EH (cell line): Measurements from ENCODE around the gene SLC24A3.

Experiments used
- DNase-seq: peaks from one replicate; pipeline ENCODE4 v3.0.0-alpha.2; 2015; ENCODE audit warnings: low read depth

SLC24A3 gene

GRCh38 chr20:19302714-19303113 is 90.3 kb downstream of the SLC24A3 start:
- no peak for DNase-seq

- DNase-seq: no peak
These were observed 91.9 kb downstream of the SLC24A3 start for GRCh38 chr20:19304389-19304788.

GRCh38 chr20:19304886-19305415 is 92.5 kb downstream of the SLC24A3 start:
- no peak for DNase-seq

- DNase-seq: no peak
These were observed 95.7 kb downstream of the SLC24A3 start for GRCh38 chr20:19308146-19308545.

- DNase-seq: no peak
These were observed 98.1 kb downstream of the SLC24A3 start for GRCh38 chr20:19310541-19310940.

- DNase-seq: no peak
These were observed 101.1 kb downstream of the SLC24A3 start for GRCh38 chr20:19313342-19314069.

GRCh38 chr20:19314621-19315020 is 102.2 kb downstream of the SLC24A3 start:
- DNase-seq: no peak

- DNase-seq: no peak
These were observed 105.0 kb downstream of the SLC24A3 start for GRCh38 chr20:19317237-19318069.

GRCh38 chr20:19318610-19319009 is 106.2 kb downstream of the SLC24A3 start:
- no peak for DNase-seq

GRCh38 chr20:19320005-19320404 is 107.6 kb downstream of the SLC24A3 start:
- no peak for DNase-seq

GRCh38 chr20:19321176-19321575 is 108.7 kb downstream of the SLC24A3 start:
- no peak for DNase-seq

- DNase-seq: peak; percentile 16
These were observed 109.9 kb downstream of the SLC24A3 start for GRCh38 chr20:19322061-19322985.

- no peak for DNase-seq
These were observed 115.0 kb downstream of the SLC24A3 start for GRCh38 chr20:19327401-19327800.

GRCh38 chr20:19328676-19329075 is 116.2 kb downstream of the SLC24A3 start:
- DNase-seq: no peak

- DNase-seq: no peak
These were observed 117.6 kb downstream of the SLC24A3 start for GRCh38 chr20:19330038-19330437.

GRCh38 chr20:19330731-19331130 is 118.3 kb downstream of the SLC24A3 start:
- DNase-seq: no peak

GRCh38 chr20:19333563-19333962 is 121.1 kb downstream of the SLC24A3 start:
- no peak for DNase-seq

GRCh38 chr20:19335341-19335740 is 122.9 kb downstream of the SLC24A3 start:
- no peak for DNase-seq

- no peak for DNase-seq
These were observed 123.5 kb downstream of the SLC24A3 start for GRCh38 chr20:19335916-19336315.

GRCh38 chr20:19336631-19337030 is 124.2 kb downstream of the SLC24A3 start:
- no peak for DNase-seq

GRCh38 chr20:19338380-19338779 is 125.9 kb downstream of the SLC24A3 start:
- no peak for DNase-seq

GRCh38 chr20:19338960-19339359 is 126.5 kb downstream of the SLC24A3 start:
- DNase-seq: no peak
